Activated naive CD8-positive, alpha-beta T cell treated with anti-CD3 and anti-CD28 coated beads for 36 hours (primary cell): ENCODE data around the gene RAD18. TPM values are rescaled to one million over a fixed set of nuclear protein-coding genes. Genes with fewer than 3 reads are reported as not detected.

Source experiments
- DNase-seq: peaks from one replicate; pipeline ENCODE4 v3.0.0; 2021
- H3K27ac Mint-ChIP-seq: one replicate; pipeline ENCODE4 v1.8.0; 2022; ENCODE audit warnings: mild to moderate bottlenecking, moderate library complexity, mixed read lengths
- H3K27me3 Mint-ChIP-seq: one replicate; pipeline ENCODE4 v1.8.0; 2022; ENCODE audit warnings: mild to moderate bottlenecking, mixed read lengths
- H3K36me3 Mint-ChIP-seq: one replicate; pipeline ENCODE4 v1.8.0; 2021; ENCODE audit warnings: mild to moderate bottlenecking, mixed read lengths
- H3K4me1 Mint-ChIP-seq: one replicate; pipeline ENCODE4 v1.8.0; 2021; ENCODE audit warnings: mixed read lengths
- H3K4me3 Mint-ChIP-seq: one replicate; pipeline ENCODE4 v1.8.0; 2022; ENCODE audit warnings: mild to moderate bottlenecking, moderate library complexity, mixed read lengths
- H3K9me3 Mint-ChIP-seq: one replicate; pipeline ENCODE4 v1.8.0; 2022; ENCODE audit warnings: mixed read lengths
- total RNA-seq, 2 experiments: library from RNA; stranded (reverse); gene quantifications; one replicate each; pipeline ENCODE4 v1.2.3, GENCODE V29; 2021

The RAD18 gene
- total RNA-seq, 2 experiments from 2014 or later: 54.6 to 60.5 TPM

DNA sequence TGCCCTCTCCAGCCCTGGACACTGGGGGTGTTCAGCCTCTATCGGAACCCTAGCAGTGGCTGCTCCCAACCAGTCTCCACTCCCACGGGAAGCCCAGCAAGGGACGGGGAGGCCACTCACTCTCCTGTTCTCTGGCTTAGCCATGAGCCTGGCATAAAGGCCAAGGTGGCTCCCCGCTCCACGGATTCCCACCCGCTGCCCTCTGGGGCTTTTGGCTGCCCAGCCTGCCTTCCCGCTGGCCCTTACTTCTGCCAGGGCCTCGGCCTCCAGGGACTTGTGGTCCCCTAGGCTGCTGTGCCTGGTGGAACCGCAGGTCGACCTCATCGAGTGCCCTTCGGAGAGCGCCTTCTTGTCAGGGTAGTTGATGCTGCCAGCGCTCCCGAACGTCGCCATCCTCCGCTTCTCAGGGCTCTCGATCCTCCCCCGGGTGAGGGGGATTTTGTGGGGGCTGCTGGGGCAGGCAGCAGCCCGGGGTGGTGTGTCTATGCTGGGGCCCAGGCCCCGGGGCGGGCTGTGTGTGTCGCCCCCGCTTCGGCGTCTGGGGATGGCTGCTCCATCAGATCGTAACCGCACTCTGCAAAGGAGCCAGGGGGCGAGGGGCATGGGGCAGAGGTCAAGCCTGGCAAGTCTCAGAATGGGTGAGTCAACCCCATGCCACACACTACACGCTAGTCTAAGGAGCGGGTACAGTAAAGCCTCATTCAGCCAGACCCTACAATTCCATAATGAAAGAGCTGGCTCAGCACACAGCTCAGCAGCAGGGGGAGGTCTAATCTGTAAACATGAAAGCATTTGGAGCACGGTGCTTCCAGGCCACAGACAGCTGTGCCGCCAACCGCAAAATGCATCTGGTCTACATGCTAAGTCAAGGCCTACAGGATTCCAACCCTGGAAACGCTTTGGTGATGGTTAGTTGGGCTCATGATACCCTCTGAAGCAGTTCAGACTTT lies 27.3 kb upstream of the RAD18 start:
- H3K4me3 Mint-ChIP-seq: no peak overlapping the region
- H3K4me1 Mint-ChIP-seq: peaks cover 5% of the 10 kb centered on the region
- no peaks in the 10 kb centered on the region for H3K27me3 Mint-ChIP-seq
- H3K27ac Mint-ChIP-seq: no peak overlapping the region
- no peaks in the 10 kb centered on the region for H3K9me3 Mint-ChIP-seq
- DNase-seq: no peak
- H3K36me3 Mint-ChIP-seq: no peaks in the 10 kb centered on the region

DNA sequence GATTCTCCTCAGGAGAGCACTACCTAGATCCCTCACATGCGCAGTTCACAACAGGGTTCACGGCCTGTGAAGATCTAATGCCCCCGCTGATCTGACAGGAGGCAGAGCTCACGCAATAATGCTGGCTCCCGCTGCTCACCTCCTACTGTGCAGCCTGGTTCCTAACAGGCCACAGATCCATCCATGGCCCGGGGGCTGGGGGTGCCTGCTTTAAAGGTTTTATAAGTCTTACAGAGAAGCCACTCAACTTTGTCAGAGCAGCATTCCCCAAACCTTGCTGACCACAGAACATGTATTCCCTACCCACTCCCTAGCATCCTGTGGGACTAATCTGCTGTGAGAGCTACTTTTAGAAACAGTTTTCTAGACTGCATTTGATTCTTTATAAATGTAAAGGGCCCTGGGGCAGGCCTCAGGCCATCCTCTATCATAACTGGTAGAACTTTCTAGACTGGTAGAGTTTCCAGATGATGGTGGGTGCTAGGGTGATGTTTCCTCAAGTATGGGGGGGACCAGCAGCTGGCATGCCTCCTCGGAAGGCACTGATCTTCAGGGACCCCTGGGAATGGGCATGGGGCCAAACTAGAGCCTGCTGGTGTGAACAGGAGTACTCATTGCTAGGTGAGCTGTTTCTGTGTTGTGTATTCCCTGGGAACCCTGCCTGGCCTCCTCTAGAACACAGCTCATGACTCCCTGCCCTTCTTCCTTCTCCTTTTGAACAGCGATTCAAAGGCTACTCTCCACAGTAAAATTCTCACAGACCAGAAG lies 25.7 kb upstream of the RAD18 start:
- Mint-ChIP-seq H3K9me3 (no peaks in the 10 kb centered on the region), H3K4me3 (no peak overlapping the region), H3K4me1 (peaks cover 5% of the 10 kb centered on the region), H3K27me3 (no peaks in the 10 kb centered on the region), H3K27ac (no peak overlapping the region), H3K36me3 (no peaks in the 10 kb centered on the region)
- DNase-seq: no peak

- Mint-ChIP-seq H3K27me3 (no peaks in the 10 kb centered on the region), H3K4me3 (no peak overlapping the region), H3K9me3 (no peaks in the 10 kb centered on the region), H3K4me1 (peaks cover 5% of the 10 kb centered on the region), H3K36me3 (no peaks in the 10 kb centered on the region), H3K27ac (no peak overlapping the region)
- no peak for DNase-seq
Observed at GRCh38 chr3:8988384-8988655, 25.0 kb upstream of the RAD18 start.

GRCh38 chr3:8987645-8988383 lies 24.5 kb upstream of the RAD18 start:
- H3K27ac Mint-ChIP-seq: no peak overlapping the region
- DNase-seq: peak; percentile 60
- no peaks in the 10 kb centered on the region for H3K36me3 Mint-ChIP-seq
- peaks cover 5% of the 10 kb centered on the region for H3K4me1 Mint-ChIP-seq
- no peaks in the 10 kb centered on the region for H3K27me3 Mint-ChIP-seq
- H3K9me3 Mint-ChIP-seq: no peaks in the 10 kb centered on the region
- peak overlapping the region; percentile 43 for H3K4me3 Mint-ChIP-seq

DNA sequence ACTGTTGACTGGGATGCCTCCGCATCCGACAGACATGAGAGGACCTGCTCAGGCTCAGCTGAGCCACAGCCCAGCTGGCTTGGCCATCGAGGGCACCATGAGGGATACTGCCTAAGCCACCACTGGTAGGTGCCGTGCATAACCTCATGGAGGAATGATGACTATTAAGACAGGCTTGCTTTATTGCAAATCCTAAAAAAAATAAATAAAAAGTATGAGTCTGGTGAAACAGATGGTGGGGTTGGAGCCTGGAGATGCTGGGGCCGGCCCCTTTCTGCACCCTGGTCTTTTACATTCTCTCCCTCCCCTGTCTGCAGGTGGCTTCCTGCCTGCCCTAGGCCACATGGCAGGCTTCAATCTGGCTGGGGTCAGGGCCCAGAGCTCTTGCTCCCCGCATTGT lies 24.0 kb upstream of the RAD18 start:
- Mint-ChIP-seq H3K27ac (no peak overlapping the region), H3K9me3 (no peaks in the 10 kb centered on the region), H3K36me3 (no peaks in the 10 kb centered on the region), H3K4me3 (no peak overlapping the region), H3K27me3 (no peaks in the 10 kb centered on the region), H3K4me1 (peaks cover 6% of the 10 kb centered on the region)
- DNase-seq: no peak

GRCh38 chr3:8986741-8987140 lies 23.5 kb upstream of the RAD18 start:
- Mint-ChIP-seq H3K27me3 (no peaks in the 10 kb centered on the region), H3K36me3 (no peaks in the 10 kb centered on the region), H3K4me1 (peaks cover 5% of the 10 kb centered on the region), H3K9me3 (no peaks in the 10 kb centered on the region), H3K4me3 (no peak overlapping the region), H3K27ac (no peak overlapping the region)
- DNase-seq: no peak

DNA sequence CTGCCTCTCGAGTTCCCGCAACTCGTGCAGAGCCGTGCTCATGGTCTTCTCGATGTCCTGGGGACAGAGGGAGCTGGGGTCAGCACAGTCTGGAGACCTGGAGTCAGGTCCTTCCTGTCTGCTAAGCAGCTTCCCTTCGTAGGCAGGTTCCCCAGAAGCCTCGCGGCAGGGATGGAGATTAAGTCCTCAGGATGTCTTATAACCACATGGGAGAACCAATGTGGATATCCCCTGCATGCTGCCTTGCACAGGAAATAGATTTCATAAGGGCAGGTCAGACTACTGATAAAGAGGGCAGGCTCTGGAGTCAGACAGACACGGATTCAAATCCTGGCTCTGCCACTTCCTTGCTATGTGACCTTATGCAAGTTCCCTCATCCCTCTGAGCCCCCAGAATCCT lies 22.6 kb upstream of the RAD18 start:
- no peaks in the 10 kb centered on the region for H3K27me3 Mint-ChIP-seq
- H3K4me1 Mint-ChIP-seq: peaks cover 5% of the 10 kb centered on the region
- H3K4me3 Mint-ChIP-seq: no peak overlapping the region
- no peaks in the 10 kb centered on the region for H3K9me3 Mint-ChIP-seq
- DNase-seq: no peak
- no peak overlapping the region for H3K27ac Mint-ChIP-seq
- no peaks in the 10 kb centered on the region for H3K36me3 Mint-ChIP-seq

DNA sequence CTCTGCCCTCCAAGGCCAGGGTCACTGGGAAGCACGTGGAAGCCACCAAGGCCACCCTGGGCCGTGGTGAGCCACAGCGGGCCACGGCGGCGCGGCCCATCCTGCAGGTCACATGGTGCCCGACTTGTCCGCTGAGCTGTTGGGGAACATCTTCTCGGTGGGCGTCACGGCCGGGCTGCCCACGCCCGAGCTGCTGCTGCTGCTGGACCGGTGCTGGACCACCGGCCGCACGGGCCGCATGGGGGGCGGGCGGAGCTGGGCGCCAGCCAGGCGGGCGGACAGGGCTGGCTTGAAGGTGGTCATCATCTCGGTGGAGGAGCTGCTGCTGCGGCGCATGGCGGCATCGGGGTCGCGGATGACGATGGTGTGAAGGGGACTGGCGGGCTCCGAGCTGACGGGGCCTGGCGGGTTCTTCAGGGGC lies 22.1 kb upstream of the RAD18 start:
- H3K27ac Mint-ChIP-seq: no peak overlapping the region
- peaks cover 5% of the 10 kb centered on the region for H3K4me1 Mint-ChIP-seq
- H3K27me3 Mint-ChIP-seq: no peaks in the 10 kb centered on the region
- H3K4me3 Mint-ChIP-seq: no peak overlapping the region
- H3K36me3 Mint-ChIP-seq: no peaks in the 10 kb centered on the region
- DNase-seq: no peak
- no peaks in the 10 kb centered on the region for H3K9me3 Mint-ChIP-seq

DNA sequence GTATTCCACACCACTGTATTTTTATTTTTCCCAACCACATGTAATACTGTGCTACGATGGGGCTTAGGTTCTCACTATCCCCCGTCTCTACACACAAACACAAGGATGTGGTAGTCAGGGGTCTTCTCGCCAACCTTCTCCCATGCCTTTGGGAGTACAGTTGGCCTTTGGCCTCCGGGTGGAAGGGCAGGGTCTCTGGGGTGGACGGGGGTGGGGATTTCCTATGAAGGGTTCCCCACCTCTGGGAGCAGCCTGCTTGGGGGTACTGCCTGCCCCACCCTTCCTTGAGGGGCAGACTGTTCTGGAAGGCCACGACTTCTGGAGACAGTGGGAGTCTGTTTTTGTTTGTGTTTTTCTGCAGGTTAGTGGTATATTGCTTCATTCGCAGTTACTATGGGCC lies 21.3 kb upstream of the RAD18 start:
- Mint-ChIP-seq H3K4me1 (peaks cover 5% of the 10 kb centered on the region), H3K27me3 (no peaks in the 10 kb centered on the region), H3K9me3 (no peaks in the 10 kb centered on the region), H3K4me3 (no peak overlapping the region), H3K27ac (no peak overlapping the region), H3K36me3 (no peaks in the 10 kb centered on the region)
- no peak for DNase-seq

DNA sequence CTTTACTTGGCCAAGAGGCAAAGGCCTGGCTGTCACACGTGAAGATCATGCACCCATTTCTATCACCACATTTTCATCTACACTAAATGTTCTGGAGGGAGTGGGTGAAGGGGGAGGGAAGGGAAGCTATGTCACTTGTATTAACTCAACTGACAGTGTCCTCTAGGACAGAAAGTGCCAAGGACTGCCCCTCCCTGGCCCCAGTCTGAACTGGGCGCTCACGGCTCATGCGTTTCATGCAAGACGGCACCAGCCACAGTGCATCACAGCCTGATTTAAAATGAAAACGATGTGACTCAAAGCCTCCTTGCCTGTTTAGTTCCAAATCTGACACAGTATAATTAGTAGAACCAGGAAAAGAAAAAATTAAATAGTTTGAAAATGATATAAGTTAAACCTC lies 20.8 kb upstream of the RAD18 start:
- H3K27me3 Mint-ChIP-seq: peaks cover 4% of the 10 kb centered on the region
- H3K9me3 Mint-ChIP-seq: peaks cover 3% of the 10 kb centered on the region
- no peaks in the 10 kb centered on the region for H3K36me3 Mint-ChIP-seq
- H3K4me1 Mint-ChIP-seq: peaks cover 5% of the 10 kb centered on the region
- H3K4me3 Mint-ChIP-seq: no peak overlapping the region
- DNase-seq: no peak
- H3K27ac Mint-ChIP-seq: no peak overlapping the region

GRCh38 chr3:8983591-8983990 lies 20.3 kb upstream of the RAD18 start:
- no peak for DNase-seq
- Mint-ChIP-seq H3K27me3 (peaks cover 4% of the 10 kb centered on the region), H3K36me3 (no peaks in the 10 kb centered on the region), H3K27ac (no peak overlapping the region), H3K4me1 (peaks cover 5% of the 10 kb centered on the region), H3K4me3 (no peak overlapping the region), H3K9me3 (peaks cover 3% of the 10 kb centered on the region)

- H3K9me3 Mint-ChIP-seq: peaks cover 3% of the 10 kb centered on the region
- DNase-seq: no peak
- H3K36me3 Mint-ChIP-seq: no peaks in the 10 kb centered on the region
- no peak overlapping the region for H3K4me3 Mint-ChIP-seq
- H3K27me3 Mint-ChIP-seq: peaks cover 4% of the 10 kb centered on the region
- no peak overlapping the region for H3K27ac Mint-ChIP-seq
- H3K4me1 Mint-ChIP-seq: peaks cover 5% of the 10 kb centered on the region
Observed at GRCh38 chr3:8983026-8983425, 19.8 kb upstream of the RAD18 start.

DNA sequence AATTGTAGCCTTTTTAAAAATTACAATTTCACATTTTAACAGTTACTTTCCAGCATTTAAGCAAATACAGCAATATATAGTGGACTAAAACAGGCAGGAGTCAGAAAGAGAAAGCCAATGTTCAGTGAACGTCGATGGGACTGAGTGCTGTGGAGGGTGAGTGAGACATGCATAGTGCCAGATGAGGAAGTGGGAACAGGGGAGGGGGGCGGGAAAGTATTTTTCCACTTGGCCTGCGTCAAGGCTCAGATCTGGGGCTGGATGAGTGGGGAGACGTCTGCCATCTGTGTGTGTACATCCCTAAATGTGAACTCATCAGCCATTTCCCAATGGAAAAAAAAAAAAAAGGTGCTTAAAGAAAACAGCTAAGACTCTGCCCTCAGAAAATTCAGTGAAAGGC lies 19.2 kb upstream of the RAD18 start:
- no peak for DNase-seq
- H3K27me3 Mint-ChIP-seq: peaks cover 7% of the 10 kb centered on the region
- peaks cover 2% of the 10 kb centered on the region for H3K4me1 Mint-ChIP-seq
- H3K4me3 Mint-ChIP-seq: no peak overlapping the region
- H3K36me3 Mint-ChIP-seq: no peaks in the 10 kb centered on the region
- H3K9me3 Mint-ChIP-seq: peaks cover 3% of the 10 kb centered on the region
- no peak overlapping the region for H3K27ac Mint-ChIP-seq

- Mint-ChIP-seq H3K4me1 (peaks cover 2% of the 10 kb centered on the region), H3K36me3 (no peaks in the 10 kb centered on the region), H3K27ac (no peak overlapping the region), H3K9me3 (peaks cover 3% of the 10 kb centered on the region), H3K27me3 (peaks cover 7% of the 10 kb centered on the region), H3K4me3 (no peak overlapping the region)
- no peak for DNase-seq
Observed at GRCh38 chr3:8981700-8982099, 18.4 kb upstream of the RAD18 start.

DNA sequence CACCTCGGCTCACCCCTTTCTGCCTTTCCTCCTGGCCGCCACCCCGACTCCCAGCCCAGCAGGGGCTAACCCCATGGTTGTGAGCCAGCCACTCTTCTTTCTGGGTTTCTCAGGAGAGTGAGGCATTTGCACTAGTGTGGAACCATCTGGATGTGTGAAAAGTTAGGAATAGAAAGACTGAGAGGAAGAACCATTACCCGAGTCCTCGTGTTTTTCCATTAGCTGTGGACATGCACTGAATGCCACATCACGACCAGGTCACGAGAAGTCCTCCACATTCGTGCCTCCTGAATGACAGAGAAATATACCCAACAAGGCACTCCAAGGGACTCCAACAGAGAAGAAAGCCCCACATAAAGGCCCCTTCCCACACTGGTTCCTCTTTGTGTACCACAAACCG lies 18.0 kb upstream of the RAD18 start:
- Mint-ChIP-seq H3K36me3 (no peaks in the 10 kb centered on the region), H3K27me3 (peaks cover 7% of the 10 kb centered on the region), H3K4me3 (no peak overlapping the region), H3K27ac (no peak overlapping the region), H3K4me1 (peaks cover 2% of the 10 kb centered on the region), H3K9me3 (peaks cover 3% of the 10 kb centered on the region)
- no peak for DNase-seq
